Measurements from ENCODE around the gene ARID3A.

The ARID3A gene

DNA sequence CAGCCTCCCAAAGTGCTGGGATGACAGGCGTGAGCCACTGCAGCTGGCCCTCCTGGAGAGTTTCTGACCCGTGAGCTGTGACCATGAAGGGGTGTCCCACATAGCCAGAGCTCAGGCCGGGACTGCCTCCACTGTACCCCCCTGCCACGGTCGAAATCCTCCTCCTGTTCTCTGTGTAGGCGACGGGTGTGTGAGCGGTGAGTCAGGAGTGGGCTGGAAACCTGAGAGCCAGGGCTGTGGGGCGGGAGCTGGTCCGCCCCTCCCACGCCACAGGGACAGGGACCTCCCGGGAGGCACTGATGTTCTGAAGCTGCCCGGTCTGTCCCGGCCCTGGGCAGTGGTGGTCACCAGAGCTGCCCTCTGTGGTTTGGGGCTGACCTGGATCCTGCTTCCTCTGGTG is 62.2 kb downstream of the ARID3A start:
- H3K36me3 ChIP-seq (replicated peaks; ENCODE audit: insufficient read depth, low read length) = 0 out of 2 replicates have a peak, but pooled peaks cover 5% of the 10 kb centered on the region
- H3K9me2 ChIP-seq (replicated peaks; ENCODE audit: insufficient read depth, low read length) = no peaks in the 10 kb centered on the region
- H3K4me1 ChIP-seq (ENCODE audit: low read length) = peaks cover 5% of the 10 kb centered on the region; the same call in 1 of the 2 replicates
- TF ChIP-seq, protein P1, sequence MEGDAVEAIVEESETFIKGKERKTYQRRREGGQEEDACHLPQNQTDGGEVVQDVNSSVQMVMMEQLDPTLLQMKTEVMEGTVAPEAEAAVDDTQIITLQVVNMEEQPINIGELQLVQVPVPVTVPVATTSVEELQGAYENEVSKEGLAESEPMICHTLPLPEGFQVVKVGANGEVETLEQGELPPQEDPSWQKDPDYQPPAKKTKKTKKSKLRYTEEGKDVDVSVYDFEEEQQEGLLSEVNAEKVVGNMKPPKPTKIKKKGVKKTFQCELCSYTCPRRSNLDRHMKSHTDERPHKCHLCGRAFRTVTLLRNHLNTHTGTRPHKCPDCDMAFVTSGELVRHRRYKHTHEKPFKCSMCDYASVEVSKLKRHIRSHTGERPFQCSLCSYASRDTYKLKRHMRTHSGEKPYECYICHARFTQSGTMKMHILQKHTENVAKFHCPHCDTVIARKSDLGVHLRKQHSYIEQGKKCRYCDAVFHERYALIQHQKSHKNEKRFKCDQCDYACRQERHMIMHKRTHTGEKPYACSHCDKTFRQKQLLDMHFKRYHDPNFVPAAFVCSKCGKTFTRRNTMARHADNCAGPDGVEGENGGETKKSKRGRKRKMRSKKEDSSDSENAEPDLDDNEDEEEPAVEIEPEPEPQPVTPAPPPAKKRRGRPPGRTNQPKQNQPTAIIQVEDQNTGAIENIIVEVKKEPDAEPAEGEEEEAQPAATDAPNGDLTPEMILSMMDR (IDR thresholded peaks at IDR 0.05; ENCODE audit: low read length) = no peak
- no peak for TF ChIP-seq EZH2phosphoT487 (IDR thresholded peaks at IDR 0.05; ENCODE audit: low read length)
- no peak for TF ChIP-seq EZH2 (optimal IDR thresholded peaks at IDR 0.05; ENCODE audit: low read depth, low read length)
- H3F3A ChIP-seq (ENCODE audit: insufficient read depth, low read length) = peaks cover 9% of the 10 kb centered on the region
- H2AFZ ChIP-seq (ENCODE audit: low read length) = no peak overlapping the region
- H3K27ac ChIP-seq (ENCODE audit: low read length) = no peak overlapping the region
- H3K4me3 ChIP-seq (ENCODE audit: low read length) = no peak overlapping the region
- peaks cover 18% of the 10 kb centered on the region for H3K79me2 ChIP-seq (ENCODE audit: low read length)
- no peaks in the 10 kb centered on the region for H3K9me3 ChIP-seq (replicated peaks; ENCODE audit: insufficient read depth, low read length)
- no peak overlapping the region for H3K9ac ChIP-seq (ENCODE audit: low read length)
- no peak for DNase-seq
- H3K4me2 ChIP-seq (ENCODE audit: low read depth, low read length) = no peak overlapping the region
- H4K20me1 ChIP-seq (ENCODE audit: insufficient read depth, low read length) = no peaks in the 10 kb centered on the region
- no peaks in the 10 kb centered on the region for H3K27me3 ChIP-seq (replicated peaks; ENCODE audit: insufficient read depth, low read length)

DNA sequence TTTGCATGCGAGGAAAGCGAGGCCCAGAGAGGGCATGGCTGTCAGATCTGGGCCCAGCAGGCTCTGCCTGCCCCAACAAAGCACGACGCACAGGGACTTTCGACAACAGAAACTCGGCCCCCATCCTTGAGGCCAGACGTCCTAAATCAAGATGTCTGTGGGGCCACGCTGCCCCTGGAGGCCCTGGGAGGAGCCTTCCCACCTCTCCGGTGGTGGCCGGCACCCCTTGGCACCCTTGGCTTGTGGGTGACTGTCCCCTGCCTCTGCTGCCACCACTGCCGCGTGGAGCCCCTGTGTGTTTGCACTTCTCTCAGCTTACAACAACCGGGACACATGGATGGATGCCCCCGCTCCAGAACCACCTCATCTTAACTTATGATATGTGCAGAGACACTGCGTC is 62.7 kb downstream of the ARID3A start:
- no peaks in the 10 kb centered on the region for H3K9me2 ChIP-seq (replicated peaks; ENCODE audit: insufficient read depth, low read length)
- no peak for DNase-seq
- TF ChIP-seq, protein P1 (IDR thresholded peaks at IDR 0.05; ENCODE audit: low read length) = no peak
- TF ChIP-seq EZH2phosphoT487 (IDR thresholded peaks at IDR 0.05; ENCODE audit: low read length) (no peak), EZH2 (optimal IDR thresholded peaks at IDR 0.05; ENCODE audit: low read depth, low read length) (no peak)
- no peak overlapping the region for H3K4me3 ChIP-seq (ENCODE audit: low read length)
- no peak overlapping the region for H2AFZ ChIP-seq (ENCODE audit: low read length)
- no peaks in the 10 kb centered on the region for H4K20me1 ChIP-seq (ENCODE audit: insufficient read depth, low read length)
- 0 out of 2 replicates have a peak, but pooled peaks cover 5% of the 10 kb centered on the region for H3K36me3 ChIP-seq (replicated peaks; ENCODE audit: insufficient read depth, low read length)
- no peaks in the 10 kb centered on the region for H3K9me3 ChIP-seq (replicated peaks; ENCODE audit: insufficient read depth, low read length)
- H3K27ac ChIP-seq (ENCODE audit: low read length) = no peak overlapping the region
- no peak overlapping the region for H3K4me2 ChIP-seq (ENCODE audit: low read depth, low read length)
- H3K4me1 ChIP-seq (ENCODE audit: low read length) = peaks cover 4% of the 10 kb centered on the region; the same call in 1 of the 2 replicates
- peaks cover 18% of the 10 kb centered on the region for H3K79me2 ChIP-seq (ENCODE audit: low read length)
- H3F3A ChIP-seq (ENCODE audit: insufficient read depth, low read length) = peaks cover 4% of the 10 kb centered on the region; the same call in 1 of the 2 replicates
- no peaks in the 10 kb centered on the region for H3K27me3 ChIP-seq (replicated peaks; ENCODE audit: insufficient read depth, low read length)
- no peak overlapping the region for H3K9ac ChIP-seq (ENCODE audit: low read length)

DNA sequence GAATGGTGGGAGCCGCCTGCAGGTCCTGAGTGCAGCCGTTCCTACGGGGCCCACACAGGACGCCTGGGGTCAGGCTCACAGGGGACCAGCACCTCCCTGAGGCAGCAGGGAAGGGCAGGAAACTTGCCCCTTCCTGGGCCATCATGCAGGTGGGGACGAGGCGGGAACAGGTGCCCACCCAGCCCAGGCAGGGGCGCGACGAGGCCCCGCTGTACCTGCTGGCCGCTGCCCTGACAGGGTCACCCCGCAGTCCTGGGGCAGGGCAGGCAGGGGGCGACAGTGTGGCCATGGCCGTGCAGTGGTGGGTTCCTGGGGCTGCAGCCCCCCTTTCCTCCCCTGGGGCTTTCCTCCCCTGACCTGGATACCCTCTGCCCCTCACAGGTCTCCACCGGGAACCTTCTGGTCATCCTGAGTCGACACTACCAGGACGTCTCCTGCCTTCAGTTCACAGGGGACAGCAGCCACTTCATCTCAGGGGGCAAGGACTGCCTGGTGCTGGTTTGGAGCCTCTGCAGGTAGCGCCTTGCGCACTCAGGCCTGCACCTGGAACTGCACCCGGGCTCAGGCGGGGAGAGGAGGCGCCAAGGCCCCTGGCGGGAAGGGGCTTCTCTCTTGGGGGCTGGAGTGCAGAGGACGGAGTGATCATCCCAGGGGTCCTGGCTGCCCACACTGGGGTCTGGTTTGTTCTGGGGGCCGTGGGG is 63.7 kb downstream of the ARID3A start:
- no peak overlapping the region for H3K4me3 ChIP-seq (ENCODE audit: low read length)
- no peak overlapping the region for H3K4me2 ChIP-seq (ENCODE audit: low read depth, low read length)
- H3K9me3 ChIP-seq (replicated peaks; ENCODE audit: insufficient read depth, low read length) = no peaks in the 10 kb centered on the region
- 0 out of 2 replicates have a peak, but pooled peaks cover 5% of the 10 kb centered on the region for H3K36me3 ChIP-seq (replicated peaks; ENCODE audit: insufficient read depth, low read length)
- H3K9me2 ChIP-seq (replicated peaks; ENCODE audit: insufficient read depth, low read length) = no peaks in the 10 kb centered on the region
- H3K79me2 ChIP-seq (ENCODE audit: low read length) = peaks cover 14% of the 10 kb centered on the region
- no peak for TF ChIP-seq EZH2 (optimal IDR thresholded peaks at IDR 0.05; ENCODE audit: low read depth, low read length)
- TF ChIP-seq, protein P1 (IDR thresholded peaks at IDR 0.05; ENCODE audit: low read length) = peak; percentile 21; the same call in 1 of the 2 replicates
- H3K27me3 ChIP-seq (replicated peaks; ENCODE audit: insufficient read depth, low read length) = no peaks in the 10 kb centered on the region
- no peaks in the 10 kb centered on the region for H3F3A ChIP-seq (ENCODE audit: insufficient read depth, low read length)
- H3K4me1 ChIP-seq (ENCODE audit: low read length) = no peaks in the 10 kb centered on the region
- H3K27ac ChIP-seq (ENCODE audit: low read length) = no peak overlapping the region
- no peak for DNase-seq
- no peak overlapping the region for H2AFZ ChIP-seq (ENCODE audit: low read length)
- H4K20me1 ChIP-seq (ENCODE audit: insufficient read depth, low read length) = no peaks in the 10 kb centered on the region
- H3K9ac ChIP-seq (ENCODE audit: low read length) = no peak overlapping the region

Data from MM.1S (cell line).